Liver (tissue), 3 donors: ENCODE results near the gene PRM2.

Experiments used
- EGR1 ChIP-seq, 2 donors: IDR thresholded peaks; 2 replicates each; pipeline ENCODE4 v1.6.1; 2016 to 2018; ENCODE audit warnings: antibody characterized with exemption in 2 of 2, low read depth in 2 of 2
- RXRA ChIP-seq, 2 donors: IDR thresholded peaks; 2 replicates each; pipeline ENCODE4 v1.6.1; 2017 to 2018; ENCODE audit warnings: antibody characterized with exemption in 2 of 2, mild to moderate bottlenecking in 1 of 2
- SP1 ChIP-seq: IDR thresholded peaks from 2 replicates; pipeline ENCODE4 v1.6.1; 2018; ENCODE audit warnings: antibody characterized with exemption, mild to moderate bottlenecking
- TAF1 ChIP-seq: conservative IDR thresholded peaks from 2 replicates; pipeline ENCODE4 v1.6.1; 2016; ENCODE audit warnings: antibody characterized with exemption, mild to moderate bottlenecking
- TF ChIP-seq, protein P1 (sequence below): fragments of 150-350 bp; IDR thresholded peaks from 2 replicates; pipeline ENCODE4 v1.5.1; 2017; ENCODE audit warnings: improper control_type of control experiment, low read depth, low read length; ENCODE audit not compliant: missing input control
- TF ChIP-seq, protein P2 (sequence below): IDR thresholded peaks from 2 replicates; pipeline ENCODE4 v1.6.1; 2016; ENCODE audit warnings: antibody characterized with exemption
- TF ChIP-seq, protein P3 (sequence below): IDR thresholded peaks from 2 replicates; pipeline ENCODE4 v1.6.1; 2016; ENCODE audit warnings: antibody characterized with exemption
- donor health status: healthy.
- donor health status: healthy.

DNA sequence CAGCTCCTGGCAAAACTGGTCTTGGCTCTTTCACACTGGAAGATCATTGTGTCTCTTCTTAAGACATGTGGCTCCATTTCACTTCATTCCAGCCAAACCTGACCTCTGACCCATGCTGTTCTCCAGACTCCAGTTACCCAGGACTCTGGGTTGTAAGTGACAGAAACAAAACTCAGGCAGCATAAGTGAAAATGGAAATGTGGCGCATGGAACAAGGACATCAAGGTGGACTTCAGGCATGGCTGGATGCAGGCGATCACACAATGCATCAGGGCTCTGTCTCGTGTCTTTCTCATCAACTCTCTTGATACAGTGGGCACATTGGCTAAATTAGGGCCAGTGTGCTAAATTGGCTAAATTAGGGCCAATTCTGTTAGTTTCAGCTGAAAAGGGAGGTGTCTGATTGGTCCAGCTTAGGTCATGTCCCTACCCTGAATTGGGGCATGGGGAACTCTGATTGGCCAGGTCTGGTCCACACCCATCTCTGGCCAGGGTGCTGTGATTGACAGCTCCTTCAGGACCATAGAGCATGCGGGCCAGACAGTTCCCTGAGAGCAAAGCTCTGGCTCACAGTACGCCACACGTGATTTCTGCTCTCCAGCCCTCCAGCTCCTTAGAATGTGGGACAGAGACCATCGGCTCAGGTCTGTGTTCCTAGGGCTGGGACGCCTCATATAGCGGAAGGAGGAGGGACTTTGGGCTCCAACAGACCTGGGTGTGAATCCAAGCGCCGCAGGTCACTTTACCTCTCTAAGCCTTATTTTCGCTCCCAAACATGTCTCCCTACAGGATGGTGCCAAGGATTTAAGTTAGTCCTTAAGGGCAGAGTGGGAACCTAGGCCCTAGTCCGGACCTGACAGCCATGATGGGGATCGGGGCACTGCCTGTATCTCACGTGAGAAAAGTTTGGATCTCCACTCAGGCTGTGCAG is 37.7 kb downstream of the PRM2 start:
- TF ChIP-seq, protein P1, sequence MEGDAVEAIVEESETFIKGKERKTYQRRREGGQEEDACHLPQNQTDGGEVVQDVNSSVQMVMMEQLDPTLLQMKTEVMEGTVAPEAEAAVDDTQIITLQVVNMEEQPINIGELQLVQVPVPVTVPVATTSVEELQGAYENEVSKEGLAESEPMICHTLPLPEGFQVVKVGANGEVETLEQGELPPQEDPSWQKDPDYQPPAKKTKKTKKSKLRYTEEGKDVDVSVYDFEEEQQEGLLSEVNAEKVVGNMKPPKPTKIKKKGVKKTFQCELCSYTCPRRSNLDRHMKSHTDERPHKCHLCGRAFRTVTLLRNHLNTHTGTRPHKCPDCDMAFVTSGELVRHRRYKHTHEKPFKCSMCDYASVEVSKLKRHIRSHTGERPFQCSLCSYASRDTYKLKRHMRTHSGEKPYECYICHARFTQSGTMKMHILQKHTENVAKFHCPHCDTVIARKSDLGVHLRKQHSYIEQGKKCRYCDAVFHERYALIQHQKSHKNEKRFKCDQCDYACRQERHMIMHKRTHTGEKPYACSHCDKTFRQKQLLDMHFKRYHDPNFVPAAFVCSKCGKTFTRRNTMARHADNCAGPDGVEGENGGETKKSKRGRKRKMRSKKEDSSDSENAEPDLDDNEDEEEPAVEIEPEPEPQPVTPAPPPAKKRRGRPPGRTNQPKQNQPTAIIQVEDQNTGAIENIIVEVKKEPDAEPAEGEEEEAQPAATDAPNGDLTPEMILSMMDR: no peak
- TF ChIP-seq EGR1 (IDR thresholded peaks at IDR 0.05; ENCODE audit: low read depth in 2 of 2): no peak
- TF ChIP-seq SP1: no peak
- TF ChIP-seq, protein P2, sequence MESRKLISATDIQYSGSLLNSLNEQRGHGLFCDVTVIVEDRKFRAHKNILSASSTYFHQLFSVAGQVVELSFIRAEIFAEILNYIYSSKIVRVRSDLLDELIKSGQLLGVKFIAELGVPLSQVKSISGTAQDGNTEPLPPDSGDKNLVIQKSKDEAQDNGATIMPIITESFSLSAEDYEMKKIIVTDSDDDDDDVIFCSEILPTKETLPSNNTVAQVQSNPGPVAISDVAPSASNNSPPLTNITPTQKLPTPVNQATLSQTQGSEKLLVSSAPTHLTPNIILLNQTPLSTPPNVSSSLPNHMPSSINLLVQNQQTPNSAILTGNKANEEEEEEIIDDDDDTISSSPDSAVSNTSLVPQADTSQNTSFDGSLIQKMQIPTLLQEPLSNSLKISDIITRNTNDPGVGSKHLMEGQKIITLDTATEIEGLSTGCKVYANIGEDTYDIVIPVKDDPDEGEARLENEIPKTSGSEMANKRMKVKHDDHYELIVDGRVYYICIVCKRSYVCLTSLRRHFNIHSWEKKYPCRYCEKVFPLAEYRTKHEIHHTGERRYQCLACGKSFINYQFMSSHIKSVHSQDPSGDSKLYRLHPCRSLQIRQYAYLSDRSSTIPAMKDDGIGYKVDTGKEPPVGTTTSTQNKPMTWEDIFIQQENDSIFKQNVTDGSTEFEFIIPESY: no peak
- TF ChIP-seq, protein P3, sequence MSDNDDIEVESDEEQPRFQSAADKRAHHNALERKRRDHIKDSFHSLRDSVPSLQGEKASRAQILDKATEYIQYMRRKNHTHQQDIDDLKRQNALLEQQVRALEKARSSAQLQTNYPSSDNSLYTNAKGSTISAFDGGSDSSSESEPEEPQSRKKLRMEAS: no peak
- no peak for TF ChIP-seq RXRA (IDR thresholded peaks at IDR 0.05)
- TF ChIP-seq TAF1: no peak
